HL-60/S4 (cell line): ENCODE data around the gene SULT2B1.

Source experiments
- in situ Hi-C: fragments of 300-500 bp; cut with MboI; formaldehyde crosslinking; loops from 2 replicates; pipeline ENCODE4 v1.14.3; 2022; ENCODE audit warnings: low sequenced_read_pairs

The SULT2B1 gene

DNA sequence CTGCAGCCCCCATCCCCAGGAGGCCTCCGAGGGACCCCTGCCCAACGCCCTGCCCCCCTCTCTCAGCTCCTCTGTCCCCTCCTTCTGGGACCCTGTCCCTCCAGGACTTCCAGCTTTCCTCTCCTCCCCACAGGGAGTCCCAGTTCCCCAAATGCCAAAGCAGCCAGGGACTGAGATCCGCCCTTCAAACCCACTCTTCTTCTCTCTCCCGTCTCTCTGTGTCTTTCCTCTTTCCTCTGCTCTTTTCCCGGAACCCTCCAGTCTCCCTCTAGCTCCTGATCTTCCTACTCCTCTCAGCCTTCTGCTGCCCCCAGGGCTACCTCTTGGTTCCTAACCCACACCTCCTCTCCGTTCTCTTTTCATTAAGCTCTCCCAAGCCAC lies 93.6 kb downstream of the SULT2B1 start:
- in situ Hi-C loops = loop anchor here (10.0 kb wide), 1 partner anchor 189 kb away; the partner anchor contains the start of gene HSD17B14

DNA sequence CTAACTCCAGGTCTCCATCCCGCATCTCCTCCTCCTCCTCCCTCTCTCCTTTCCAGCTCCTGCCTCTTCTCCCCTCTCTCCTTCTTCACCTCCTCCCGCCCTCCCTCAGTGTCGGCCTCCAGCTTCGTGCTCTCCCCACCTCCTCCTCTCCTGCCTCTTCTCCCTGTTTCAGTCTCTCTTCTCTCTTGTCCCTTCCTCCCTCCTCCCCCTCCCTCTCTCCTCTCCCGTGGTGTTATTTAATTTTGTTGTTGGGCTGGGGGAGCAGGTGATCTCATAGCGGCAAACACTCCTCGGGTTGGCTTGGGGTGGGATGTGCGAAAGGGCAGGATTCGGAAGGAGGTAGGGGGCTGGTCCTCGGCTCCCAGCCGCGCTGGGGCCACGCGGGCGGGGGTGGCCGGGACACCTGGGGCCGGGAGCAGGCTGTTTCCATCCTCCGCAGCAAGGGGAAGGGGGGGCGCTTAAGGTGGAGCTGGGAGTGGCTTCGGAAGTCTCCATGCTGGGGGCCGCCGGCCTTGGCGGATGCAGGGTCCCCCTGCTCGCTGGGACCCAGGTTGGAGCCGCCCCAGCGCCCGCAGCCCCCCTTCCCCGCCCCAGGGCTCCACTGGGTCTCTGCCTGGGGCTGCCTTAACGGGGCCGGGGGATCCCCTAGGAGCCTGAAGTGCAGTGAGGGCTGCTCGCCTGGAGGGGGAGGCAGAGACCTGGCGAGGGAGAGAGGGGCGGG lies 94.2 kb downstream of the SULT2B1 start, which contains the start of gene CA11:
Gene CA11 (minus strand): TSS at position 187 of the 721 bp plus-strand sequence. CDS start 555 bp downstream, outside the sequence.
- in situ Hi-C loops = loop anchor here (10.0 kb wide), 1 partner anchor 189 kb away; the partner anchor contains the start of gene HSD17B14

DNA sequence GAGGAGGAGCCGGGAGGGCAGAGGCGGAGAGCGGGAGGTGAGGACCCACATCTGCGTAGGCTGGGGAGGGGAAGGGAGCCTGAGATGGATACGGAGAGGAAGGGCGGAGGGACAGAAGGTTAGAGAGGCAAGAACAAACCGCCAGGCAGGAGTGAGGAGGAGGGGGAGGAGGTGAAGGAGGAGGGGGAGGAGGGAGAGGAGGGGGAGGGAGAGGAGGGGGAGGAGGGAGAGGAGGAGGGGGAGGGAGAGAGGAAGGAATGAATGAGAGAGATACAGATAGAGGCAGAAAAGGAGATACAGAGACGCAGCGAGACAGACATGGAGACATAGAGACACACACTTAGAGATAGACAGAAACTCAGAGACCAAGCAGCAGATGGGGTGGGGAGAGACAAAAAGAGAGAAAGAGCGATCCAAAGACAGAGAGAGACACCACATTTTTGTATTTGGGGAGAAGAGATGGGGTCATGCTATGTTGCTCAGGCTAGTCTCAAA lies 94.8 kb downstream of the SULT2B1 start:
- in situ Hi-C loops = loop anchor here (10.0 kb wide), 1 partner anchor 188 kb away; the partner anchor contains the start of gene HSD17B14

DNA sequence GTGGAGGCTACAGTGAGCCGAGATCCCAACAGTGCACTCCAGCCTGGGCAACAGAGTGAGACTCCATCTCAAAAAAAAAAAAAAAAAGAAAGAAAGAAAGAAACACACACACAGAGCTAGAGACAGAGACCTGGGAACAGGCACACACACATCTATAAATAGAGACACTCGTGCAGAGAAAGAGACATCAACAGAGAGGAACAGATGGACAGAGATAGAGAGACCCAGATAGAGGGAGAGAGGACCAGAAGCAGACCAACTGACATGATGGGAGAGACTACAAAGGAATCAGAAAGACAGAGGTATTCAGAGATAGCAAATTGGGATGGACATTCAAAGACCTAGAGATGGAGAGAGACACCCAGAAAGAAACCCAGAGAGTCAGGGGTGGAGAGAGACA lies 96.2 kb downstream of the SULT2B1 start:
- in situ Hi-C loops = loop anchor here (10.0 kb wide), 1 partner anchor 187 kb away; the partner anchor contains the start of gene HSD17B14
